ENCODE measurements around the gene DCDC2.

DNA sequence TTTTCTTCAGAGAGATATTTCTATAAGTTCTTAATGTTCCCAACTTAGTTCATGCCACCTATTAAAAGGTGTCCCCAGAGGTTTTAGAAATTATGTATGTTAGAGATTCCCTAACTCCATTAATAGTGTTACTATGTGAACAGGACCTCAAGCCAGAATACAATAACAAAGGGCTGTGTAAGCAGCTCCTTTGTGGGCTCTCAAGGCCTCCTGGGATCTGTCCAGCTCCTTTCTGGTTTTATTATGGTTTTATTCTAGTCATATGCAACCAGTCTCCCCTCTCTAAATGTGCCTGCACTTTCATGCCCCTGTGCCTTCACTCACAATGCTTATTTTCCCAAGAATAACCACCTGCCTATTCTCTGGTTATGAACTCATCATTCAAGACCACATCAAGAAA lies 209.2 kb downstream of the DCDC2 start:
- TF ChIP-seq EZH2 (IDR thresholded peaks at IDR 0.05; ENCODE audit: borderline replicate concordance, insufficient read depth, low read depth, low read length, poor library complexity, severe bottlenecking) = no peak
- TF ChIP-seq, protein P1, sequence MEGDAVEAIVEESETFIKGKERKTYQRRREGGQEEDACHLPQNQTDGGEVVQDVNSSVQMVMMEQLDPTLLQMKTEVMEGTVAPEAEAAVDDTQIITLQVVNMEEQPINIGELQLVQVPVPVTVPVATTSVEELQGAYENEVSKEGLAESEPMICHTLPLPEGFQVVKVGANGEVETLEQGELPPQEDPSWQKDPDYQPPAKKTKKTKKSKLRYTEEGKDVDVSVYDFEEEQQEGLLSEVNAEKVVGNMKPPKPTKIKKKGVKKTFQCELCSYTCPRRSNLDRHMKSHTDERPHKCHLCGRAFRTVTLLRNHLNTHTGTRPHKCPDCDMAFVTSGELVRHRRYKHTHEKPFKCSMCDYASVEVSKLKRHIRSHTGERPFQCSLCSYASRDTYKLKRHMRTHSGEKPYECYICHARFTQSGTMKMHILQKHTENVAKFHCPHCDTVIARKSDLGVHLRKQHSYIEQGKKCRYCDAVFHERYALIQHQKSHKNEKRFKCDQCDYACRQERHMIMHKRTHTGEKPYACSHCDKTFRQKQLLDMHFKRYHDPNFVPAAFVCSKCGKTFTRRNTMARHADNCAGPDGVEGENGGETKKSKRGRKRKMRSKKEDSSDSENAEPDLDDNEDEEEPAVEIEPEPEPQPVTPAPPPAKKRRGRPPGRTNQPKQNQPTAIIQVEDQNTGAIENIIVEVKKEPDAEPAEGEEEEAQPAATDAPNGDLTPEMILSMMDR (IDR thresholded peaks at IDR 0.05) = no peak
